Psoas muscle (tissue), 8 donors: ENCODE results near the gene TLR2. TPM values are rescaled to one million over a fixed set of nuclear protein-coding genes. Genes with fewer than 3 reads are reported as not detected.

ENCODE experiments used
- ATAC-seq, 4 donors: fragments of 200-7000 bp; cut with Tn5 transposase; one replicate each; pipeline ENCODE4 v1.9.1; 2020; ENCODE audit warnings: moderate library complexity in 3 of 4, mild to moderate bottlenecking in 2 of 4
- DNase-seq, 2 donors: peaks; one replicate each; pipeline ENCODE4 v3.0.0-alpha.2; 2020
- H3K27ac ChIP-seq: fragments of 200-600 bp; one replicate; pipeline ENCODE4 v1.8.0; 2022
- H3K27me3 ChIP-seq, 3 donors: fragments of 200-600 bp in 1 of 3; one replicate each; pipeline versions ENCODE4 v1.6.1 to v1.8.0; 2013 to 2022; ENCODE audit warnings: low read length in 2 of 3, mild to moderate bottlenecking in 2 of 3, moderate library complexity in 1 of 3; ENCODE audit not compliant: insufficient read depth in 3 of 3
- H3K36me3 ChIP-seq, 2 donors: fragments of 200-600 bp in 1 of 2; one replicate each; pipeline versions ENCODE4 v1.6.1 to v1.8.0; 2013 to 2022; ENCODE audit warnings: low read depth in 1 of 2, mild to moderate bottlenecking in 1 of 2, moderate library complexity in 1 of 2; ENCODE audit not compliant: insufficient read depth in 1 of 2
- H3K4me1 ChIP-seq: fragments of 200-600 bp; one replicate; pipeline ENCODE4 v1.8.0; 2022
- H3K4me3 ChIP-seq: fragments of 200-600 bp; one replicate; pipeline ENCODE4 v1.8.0; 2022; ENCODE audit warnings: mild to moderate bottlenecking
- H3K9me3 ChIP-seq: fragments of 200-600 bp; one replicate; pipeline ENCODE4 v1.8.0; 2022
- CTCF ChIP-seq: fragments of 200-600 bp; IDR thresholded peaks from one replicate; pipeline ENCODE4 v1.8.0; 2022; ENCODE audit warnings: antibody characterized with exemption
- WGBS, 3 donors: extraction: QIAGEN DNeasy Blood & Tissue Kit; methylation state at CpG; one replicate each; pipeline versions ENCODE4 v1.1.6 to v1.1.7; 2013; 5-methylcytosine and 5-hydroxymethylcytosine counted together
- intact Hi-C, 2 donors: fragments of 100-400 bp; cut with DNase I; formaldehyde crosslinking; loops; one replicate each; pipeline versions ENCODE4 v1.11.0 to v1.14.2; 2022
- polyA plus RNA-seq, 3 donors: library from polyadenylated mRNA; stranded (reverse); fragments of 200-250 nt; gene quantifications; one replicate each; pipeline ENCODE4 v1.2.3, GENCODE V29; 2013
- total RNA-seq, 4 donors: library from RNA; stranded (reverse); fragmentation: NEBNext Ultra II Directional in 2 of 4; extraction: Animal tissue kit (Norgen Biotek cat#: 25700) in 2 of 4; gene quantifications; one replicate each; pipeline versions ENCODE4 v1.2.1 to v1.2.4, GENCODE V29; 2021 to 2023
- donor health status: healthy with polysubstance abuse.
- donor health status: DM: no; HTN: no; CAD: no; lungs with moderate emphysema.
- donor health status: Bipolar disorder and iron deficiency.
- donor health status: healthy.
- donor health status: DM: yes; HTN: yes; CAD: no.
- donor health status: DM: no; HTN: no; CAD: no.
- donor health status: DM: no; HTN: no; CAD: no.
- donor health status: DM: yes; HTN: yes; CAD: no.

Gene TLR2
- total and polyA plus RNA-seq, 7 donors, result 0.42 to 3.7 (median 1.8) TPM

GRCh38 chr4:153652051-153652784 lies 31.9 kb upstream of the TLR2 start:
- Histone ChIP-seq H3K9me3 (no peaks in the 10 kb centered on the region), H3K36me3 (no peaks in the 10 kb centered on the region), H3K4me1 (no peaks in the 10 kb centered on the region), H3K27me3 (no peaks in the 10 kb centered on the region), H3K27ac (peak overlapping the region; percentile 32), H3K4me3 (no peak overlapping the region)
- DNase-seq (no peak), ATAC-seq (peak in 3 of 4 donors; percentile 30 to 47 (median 43))
- no peak for TF ChIP-seq CTCF
- 74 to 82% (median 76%) methylated on average over 11 of the region's 11 CpGs for WGBS, 3 donors
- intact Hi-C loops, result loop anchor here in 1 of 2 donors (5.0 kb wide), 1 partner anchor 310 kb away; the partner anchor contains the start of gene MND1

- Histone ChIP-seq H3K27me3 (no peaks in the 10 kb centered on the region), H3K9me3 (no peaks in the 10 kb centered on the region), H3K27ac (no peak overlapping the region), H3K4me1 (no peaks in the 10 kb centered on the region), H3K36me3 (no peaks in the 10 kb centered on the region), H3K4me3 (no peak overlapping the region)
- intact Hi-C loops, result no loop called here
- DNase-seq (no peak), ATAC-seq (no peak)
- TF ChIP-seq CTCF, result no peak
- WGBS, 3 donors, result 61 to 72% (median 66%) methylated on average over 4 of the region's 4 CpGs
These were observed 29.0 kb upstream of the TLR2 start for GRCh38 chr4:153655002-153655541.

GRCh38 chr4:153655928-153656327 lies 28.2 kb upstream of the TLR2 start:
- TF ChIP-seq CTCF, result no peak
- WGBS, 3 donors, result 60 to 71% (median 63%) methylated on average over 4 of the region's 4 CpGs
- intact Hi-C loops, result no loop called here
- ATAC-seq (peak in 3 of 4 donors; percentile 30 to 58 (median 54)), DNase-seq (peak; percentile 43 to 67)
- H3K36me3 ChIP-seq, result no peaks in the 10 kb centered on the region
- no peaks in the 10 kb centered on the region for H3K4me1 ChIP-seq
- no peak overlapping the region for H3K27ac ChIP-seq
- H3K9me3 ChIP-seq, result no peaks in the 10 kb centered on the region
- H3K27me3 ChIP-seq, result no peaks in the 10 kb centered on the region
- no peak overlapping the region for H3K4me3 ChIP-seq

GRCh38 chr4:153661215-153661822 lies 22.8 kb upstream of the TLR2 start:
- intact Hi-C loops, result no loop called here
- TF ChIP-seq CTCF, result no peak
- no peak overlapping the region for H3K27ac ChIP-seq
- no peaks in the 10 kb centered on the region for H3K36me3 ChIP-seq
- WGBS, 3 donors, result 59 to 67% (median 61%) methylated on average over 6 of the region's 6 CpGs
- no peak overlapping the region for H3K4me3 ChIP-seq
- peak in 3 of 4 donors; percentile 61 to 73 (median 72) for ATAC-seq
- H3K27me3 ChIP-seq, result no peaks in the 10 kb centered on the region
- no peak for DNase-seq
- H3K4me1 ChIP-seq, result no peaks in the 10 kb centered on the region
- no peaks in the 10 kb centered on the region for H3K9me3 ChIP-seq
